Mucosa of descending colon (tissue), 3 donors: ENCODE results near the gene FLAD1. TPM values are rescaled to one million over a fixed set of nuclear protein-coding genes. Genes with fewer than 3 reads are reported as not detected.

Experiments used
- ATAC-seq: fragments of 200-7000 bp; cut with Tn5 transposase; one replicate; pipeline ENCODE4 v1.9.1; 2020; ENCODE audit warnings: mild to moderate bottlenecking, moderate library complexity
- DNase-seq, 3 donors: peaks; one replicate each; pipeline ENCODE4 v3.0.0-alpha.2; 2020
- H3K36me3 ChIP-seq: fragments of 200-600 bp; one replicate; pipeline ENCODE4 v1.8.0; 2021; ENCODE audit warnings: low read depth, mild to moderate bottlenecking
- H3K4me1 ChIP-seq: fragments of 200-600 bp; one replicate; pipeline ENCODE4 v1.8.0; 2021; ENCODE audit warnings: low read depth, mild to moderate bottlenecking
- H3K4me3 ChIP-seq: fragments of 200-600 bp; one replicate; pipeline ENCODE4 v1.8.0; 2021; ENCODE audit warnings: mild to moderate bottlenecking
- H3K9me3 ChIP-seq: fragments of 200-600 bp; one replicate; pipeline ENCODE4 v1.8.0; 2021; ENCODE audit warnings: mild to moderate bottlenecking
- CTCF ChIP-seq: fragments of 200-600 bp; IDR thresholded peaks from one replicate; pipeline ENCODE4 v1.8.0; 2022; ENCODE audit warnings: antibody characterized with exemption, mild to moderate bottlenecking
- intact Hi-C, 2 donors: fragments of 100-400 bp; cut with DNase I in 1 of 2; cut with micrococcal nuclease in 1 of 2; formaldehyde crosslinking; loops; one replicate each; pipeline versions ENCODE4 v1.11.0 to v1.11.1; 2022; cut with DNase I, micrococcal nuclease
- total RNA-seq, 3 donors: library from RNA; stranded (reverse); fragmentation: NEBNext Ultra II Directional in 2 of 3; extraction: Animal tissue kit (Norgen Biotek cat#: 25700) in 2 of 3; gene quantifications; one replicate each; pipeline versions ENCODE4 v1.2.1 to v1.2.4, GENCODE V29; 2021 to 2023
- donor health status: DM: no; HTN: no; CAD: no; lungs with moderate emphysema.
- donor health status: DM: no; HTN: no; CAD: no.
- donor health status: DM: no; HTN: yes; CAD: no.

Gene FLAD1
- total RNA-seq, 3 donors from 2014 or later, result 28.4 to 40.4 (median 31.2) TPM

- no peak overlapping the region for H3K4me3 ChIP-seq
- peaks cover 19% of the 10 kb centered on the region for H3K4me1 ChIP-seq
- ATAC-seq (no peak), DNase-seq (peak in 1 of 3 donors; percentile 41)
- H3K36me3 ChIP-seq, result no peaks in the 10 kb centered on the region
- TF ChIP-seq CTCF, result no peak
- intact Hi-C loops, result no loop called here
- no peaks in the 10 kb centered on the region for H3K9me3 ChIP-seq
Measured at GRCh38 chr1:154996966-154997701, 14.0 kb downstream of the FLAD1 start.

GRCh38 chr1:154998201-154998780 is 15.1 kb downstream of the FLAD1 start:
- no peak overlapping the region for H3K4me3 ChIP-seq
- no peak for ATAC-seq
- intact Hi-C loops, result no loop called here
- TF ChIP-seq CTCF, result no peak
- H3K36me3 ChIP-seq, result no peaks in the 10 kb centered on the region
- DNase-seq, result peak in 1 of 3 donors; percentile 40
- H3K9me3 ChIP-seq, result no peaks in the 10 kb centered on the region
- H3K4me1 ChIP-seq, result peaks cover 19% of the 10 kb centered on the region

DNA sequence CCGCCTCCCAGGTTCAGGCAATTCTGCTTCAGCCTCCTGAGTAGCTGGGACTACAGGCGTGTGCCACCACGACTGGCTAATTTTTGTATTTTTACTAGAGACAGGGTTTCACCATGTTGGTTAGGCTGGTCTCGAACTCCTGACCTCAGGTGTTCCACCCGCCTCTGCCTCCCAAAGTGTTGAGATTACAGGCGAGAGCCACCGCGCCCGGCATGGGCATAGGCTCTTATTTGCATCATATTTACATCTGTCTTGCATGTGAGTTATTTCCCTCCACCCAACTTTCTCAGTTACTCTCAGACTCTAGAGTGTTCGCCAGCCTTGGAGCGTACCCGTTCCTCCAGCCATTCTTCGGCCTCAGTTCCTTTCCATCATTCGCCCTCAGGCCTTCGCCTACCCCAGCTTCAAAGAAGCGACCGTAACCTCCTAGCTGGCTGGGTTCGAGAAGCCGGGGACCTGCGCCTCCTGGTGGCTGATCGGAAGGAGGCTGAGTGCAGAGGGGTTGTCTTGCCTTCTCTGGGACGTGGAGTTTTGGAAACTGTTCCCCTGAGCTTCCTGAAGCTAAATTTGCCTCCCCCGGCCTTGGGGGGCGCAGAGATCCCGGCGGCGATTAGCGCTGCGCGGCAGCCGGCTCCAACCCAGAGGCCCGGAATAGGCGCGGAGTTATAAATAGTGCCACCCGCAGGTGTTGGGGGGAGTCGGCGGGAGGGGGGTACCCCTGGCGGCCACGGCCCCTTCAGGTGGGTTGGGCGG is 15.8 kb downstream of the FLAD1 start:
- Histone ChIP-seq H3K9me3 (no peaks in the 10 kb centered on the region), H3K4me3 (no peak overlapping the region), H3K36me3 (no peaks in the 10 kb centered on the region), H3K4me1 (peaks cover 19% of the 10 kb centered on the region)
- TF ChIP-seq CTCF, result peak; percentile 57
- no peak for ATAC-seq
- peak; percentile 75 to 82 (median 78) for DNase-seq
- intact Hi-C loops, result no loop called here

DNA sequence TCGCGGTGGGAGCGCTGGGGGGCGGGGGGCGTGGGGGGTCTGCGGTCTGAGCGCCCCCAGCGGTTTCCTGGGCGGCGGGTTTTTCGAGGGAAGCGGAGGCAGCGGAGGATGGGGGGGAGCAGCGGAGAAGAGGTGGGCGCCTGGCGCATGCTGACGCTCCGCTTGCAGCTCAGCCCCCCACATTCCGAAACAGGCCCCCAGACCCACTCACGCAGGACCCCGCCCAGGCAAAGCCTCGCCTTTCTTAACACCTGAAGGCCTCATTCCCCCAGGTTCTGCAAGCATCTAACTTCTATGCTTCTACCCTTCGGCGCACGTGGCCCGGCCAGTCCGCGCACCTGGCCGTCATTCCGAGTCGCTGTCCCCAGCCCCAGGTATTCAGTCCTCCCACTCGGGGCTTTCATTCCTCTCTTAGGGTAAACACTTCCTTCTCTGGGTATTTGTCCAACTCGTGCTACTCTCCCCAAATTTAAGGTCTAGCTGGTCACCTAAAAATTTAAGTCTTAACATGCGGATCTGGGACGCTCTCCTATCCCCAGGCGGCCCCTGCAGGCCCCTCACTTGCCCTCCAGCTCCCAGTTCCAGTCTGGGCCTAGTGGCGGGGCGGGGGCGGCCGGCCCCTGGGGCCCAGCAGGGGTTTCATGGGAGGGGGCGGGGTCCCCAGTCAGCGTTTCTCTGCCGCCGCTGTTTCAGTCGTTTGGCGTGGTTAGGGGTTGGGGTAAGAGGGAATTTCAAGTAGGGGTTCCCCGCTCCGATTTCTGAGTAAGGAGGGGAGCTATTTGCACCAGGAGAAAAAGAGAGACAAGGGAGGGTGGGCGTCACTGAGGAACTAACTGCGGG is 16.6 kb downstream of the FLAD1 start:
- no peaks in the 10 kb centered on the region for H3K9me3 ChIP-seq
- H3K36me3 ChIP-seq, result no peaks in the 10 kb centered on the region
- peak; percentile 59 to 78 (median 68) for DNase-seq
- TF ChIP-seq CTCF, result no peak
- intact Hi-C loops, result no loop called here
- no peak for ATAC-seq
- H3K4me1 ChIP-seq, result peaks cover 25% of the 10 kb centered on the region
- no peak overlapping the region for H3K4me3 ChIP-seq

DNA sequence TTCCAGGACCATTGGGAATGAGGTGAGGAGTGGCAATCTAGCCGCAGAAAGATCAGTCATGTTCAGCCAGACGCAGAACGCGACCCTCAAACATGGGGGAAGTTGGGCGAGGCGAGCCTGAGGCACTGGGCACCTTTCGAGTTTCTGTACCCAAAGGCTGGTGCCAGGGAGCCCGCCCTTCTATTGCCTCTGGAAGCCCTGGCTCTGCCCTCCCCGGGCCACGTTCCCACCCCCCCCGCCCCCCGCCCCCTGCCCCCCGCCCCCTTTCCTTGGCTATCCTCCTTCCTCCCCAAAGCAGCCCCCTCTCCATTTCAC is 17.2 kb downstream of the FLAD1 start:
- peaks cover 31% of the 10 kb centered on the region for H3K4me1 ChIP-seq
- no peaks in the 10 kb centered on the region for H3K9me3 ChIP-seq
- intact Hi-C loops, result no loop called here
- no peak overlapping the region for H3K4me3 ChIP-seq
- no peak for TF ChIP-seq CTCF
- ATAC-seq, result no peak
- peak; percentile 67 to 74 (median 70) for DNase-seq
- no peaks in the 10 kb centered on the region for H3K36me3 ChIP-seq
